Coronary artery (tissue), 2 donors: Measurements from ENCODE around the gene IQCH.

Experiments
- DNase-seq: peaks from one replicate; pipeline ENCODE4 v3.0.0-alpha.2; 2017; ENCODE audit warnings: low spot score
- H3K27ac ChIP-seq, 2 donors: fragments of 200-600 bp; sonication (generic); one replicate each; pipeline ENCODE4 v1.5.1; 2016 to 2019
- H3K4me3 ChIP-seq: fragments of 200-600 bp; sonication (generic); 2 replicates; pipeline ENCODE4 v1.5.1; 2016; ENCODE audit warnings: mild to moderate bottlenecking, moderate library complexity
- TF ChIP-seq, protein P1 (sequence below): fragments of 200-600 bp; sonication (generic); IDR thresholded peaks from one replicate; pipeline ENCODE4 v1.5.1; 2019; ENCODE audit warnings: antibody characterized with exemption

Gene IQCH

DNA sequence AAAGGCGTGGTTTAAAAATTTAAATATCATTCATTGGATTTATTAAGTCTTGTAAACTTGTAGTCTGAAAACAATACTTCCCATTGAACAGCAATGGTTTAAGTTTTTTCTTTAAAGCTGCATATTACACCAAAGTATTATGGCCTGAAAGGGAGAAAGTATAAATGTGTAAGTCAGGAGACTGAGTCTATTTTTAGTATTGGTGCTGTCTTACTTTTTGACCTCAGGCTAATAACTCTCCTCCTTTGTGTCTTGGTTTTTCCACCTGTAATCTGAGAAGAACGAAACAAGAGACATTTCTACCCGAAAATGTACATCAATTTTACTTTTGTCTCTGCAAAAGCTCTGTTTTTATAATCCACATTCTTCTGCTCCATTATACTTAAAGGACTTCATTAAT is 273.9 kb downstream of the IQCH start:
- TF ChIP-seq, protein P1, sequence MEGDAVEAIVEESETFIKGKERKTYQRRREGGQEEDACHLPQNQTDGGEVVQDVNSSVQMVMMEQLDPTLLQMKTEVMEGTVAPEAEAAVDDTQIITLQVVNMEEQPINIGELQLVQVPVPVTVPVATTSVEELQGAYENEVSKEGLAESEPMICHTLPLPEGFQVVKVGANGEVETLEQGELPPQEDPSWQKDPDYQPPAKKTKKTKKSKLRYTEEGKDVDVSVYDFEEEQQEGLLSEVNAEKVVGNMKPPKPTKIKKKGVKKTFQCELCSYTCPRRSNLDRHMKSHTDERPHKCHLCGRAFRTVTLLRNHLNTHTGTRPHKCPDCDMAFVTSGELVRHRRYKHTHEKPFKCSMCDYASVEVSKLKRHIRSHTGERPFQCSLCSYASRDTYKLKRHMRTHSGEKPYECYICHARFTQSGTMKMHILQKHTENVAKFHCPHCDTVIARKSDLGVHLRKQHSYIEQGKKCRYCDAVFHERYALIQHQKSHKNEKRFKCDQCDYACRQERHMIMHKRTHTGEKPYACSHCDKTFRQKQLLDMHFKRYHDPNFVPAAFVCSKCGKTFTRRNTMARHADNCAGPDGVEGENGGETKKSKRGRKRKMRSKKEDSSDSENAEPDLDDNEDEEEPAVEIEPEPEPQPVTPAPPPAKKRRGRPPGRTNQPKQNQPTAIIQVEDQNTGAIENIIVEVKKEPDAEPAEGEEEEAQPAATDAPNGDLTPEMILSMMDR, result no peak
- Histone ChIP-seq H3K4me3 (no peak overlapping the region), H3K27ac (no peak overlapping the region)
- DNase-seq, result no peak

DNA sequence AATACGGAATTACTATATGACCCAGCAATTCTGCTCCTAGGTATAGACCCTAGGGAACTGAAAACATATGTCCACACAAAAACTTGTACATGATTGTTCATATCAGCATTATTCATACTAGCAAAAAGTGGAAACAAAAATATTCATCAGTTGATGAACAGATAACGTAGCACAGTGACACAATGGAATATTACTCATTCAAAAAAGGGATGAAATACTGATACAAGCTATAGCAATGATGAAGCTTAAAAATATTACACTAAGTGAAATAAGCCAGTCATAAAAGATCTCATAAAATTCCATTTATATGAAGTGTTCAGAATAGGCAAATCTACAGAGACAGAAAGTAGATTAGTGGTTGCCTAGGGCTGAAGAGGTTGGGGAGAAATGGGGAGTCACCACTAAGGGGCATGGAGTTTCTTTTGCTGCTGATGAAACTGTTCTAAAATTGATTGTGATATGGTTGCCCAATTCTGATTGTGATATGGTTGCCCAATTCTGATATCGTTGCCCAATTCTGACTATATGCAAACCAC is 276.9 kb downstream of the IQCH start:
- no peak overlapping the region for H3K4me3 ChIP-seq
- TF ChIP-seq, protein P1, result no peak
- DNase-seq, result no peak
- H3K27ac ChIP-seq, result no peak overlapping the region

- Histone ChIP-seq H3K4me3 (no peak overlapping the region), H3K27ac (no peak overlapping the region)
- DNase-seq, result no peak
- TF ChIP-seq, protein P1, result no peak
These were observed 279.3 kb downstream of the IQCH start for GRCh38 chr15:67533873-67534272.

DNA sequence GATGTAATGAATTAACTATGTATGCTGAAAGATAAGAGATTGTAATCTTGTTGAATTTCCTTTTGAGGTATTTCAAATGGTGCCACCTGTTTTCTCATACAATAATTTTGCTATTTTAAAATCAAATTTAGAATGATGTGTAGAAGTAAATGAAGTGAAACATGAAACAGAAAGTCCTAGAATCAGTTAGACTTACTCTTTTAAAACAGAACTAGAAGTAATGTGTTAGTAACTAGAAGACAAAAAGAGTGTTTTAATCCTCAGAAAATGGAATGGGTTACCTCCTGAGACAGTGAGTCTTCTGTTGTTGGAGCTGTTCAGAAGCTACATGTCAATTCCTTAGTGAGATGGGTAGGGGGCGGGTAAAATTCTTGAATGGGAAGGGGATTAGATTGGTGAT is 279.8 kb downstream of the IQCH start:
- TF ChIP-seq, protein P1, result no peak
- no peak overlapping the region for H3K4me3 ChIP-seq
- H3K27ac ChIP-seq, result no peak overlapping the region
- DNase-seq, result no peak

DNA sequence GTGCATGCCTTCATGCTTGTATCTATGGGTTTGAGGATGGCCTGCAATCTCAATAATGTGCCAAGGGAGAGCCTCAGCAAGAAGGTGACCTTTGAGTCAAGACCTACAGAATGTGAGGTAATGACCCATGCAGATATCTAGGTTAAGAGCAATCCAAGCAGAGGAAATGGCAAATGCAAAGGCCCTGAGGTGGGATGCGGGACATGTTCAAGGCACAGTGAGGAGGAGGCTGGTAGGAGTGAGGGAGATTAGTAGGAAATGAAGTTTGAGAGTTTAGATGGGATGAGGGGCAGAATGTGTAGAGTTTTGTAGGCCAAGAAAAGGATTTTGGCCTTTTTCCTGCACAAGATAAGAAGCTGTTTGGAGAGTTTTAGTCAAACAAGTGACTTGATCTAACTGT is 283.2 kb downstream of the IQCH start:
- Histone ChIP-seq H3K27ac (no peak overlapping the region), H3K4me3 (no peak overlapping the region)
- TF ChIP-seq, protein P1, result no peak
- no peak for DNase-seq

- Histone ChIP-seq H3K4me3 (peak within 1 kb of the TSS; percentile 79), H3K27ac (peak within 1 kb of the TSS; percentile 73 to 86)
- TF ChIP-seq, protein P1, result no peak
- DNase-seq, result peak; percentile 88
These were observed 288.1 kb downstream of the IQCH start, which contains the start of gene MAP2K5 for GRCh38 chr15:67542420-67543347. TSS of gene MAP2K5 (plus strand) at chr15:67542703. CDS start at chr15:67543336, 633 bp downstream.

GRCh38 chr15:67543348-67543718 is 288.7 kb downstream of the IQCH start:
- peak overlapping the region; percentile 79 for H3K4me3 ChIP-seq
- no peak for DNase-seq
- TF ChIP-seq, protein P1, result no peak
- H3K27ac ChIP-seq, result peak overlapping the region; percentile 73 to 86
